ENCODE data around the gene ATP2B3. TPM values are rescaled to one million over a fixed set of nuclear protein-coding genes. Genes with fewer than 3 reads are reported as not detected.

ATP2B3 gene
- total and polyA plus RNA-seq, 2 of the 4 experiments (the other 2 are of a cell fraction) = under 0.01 to 0.03 TPM

DNA sequence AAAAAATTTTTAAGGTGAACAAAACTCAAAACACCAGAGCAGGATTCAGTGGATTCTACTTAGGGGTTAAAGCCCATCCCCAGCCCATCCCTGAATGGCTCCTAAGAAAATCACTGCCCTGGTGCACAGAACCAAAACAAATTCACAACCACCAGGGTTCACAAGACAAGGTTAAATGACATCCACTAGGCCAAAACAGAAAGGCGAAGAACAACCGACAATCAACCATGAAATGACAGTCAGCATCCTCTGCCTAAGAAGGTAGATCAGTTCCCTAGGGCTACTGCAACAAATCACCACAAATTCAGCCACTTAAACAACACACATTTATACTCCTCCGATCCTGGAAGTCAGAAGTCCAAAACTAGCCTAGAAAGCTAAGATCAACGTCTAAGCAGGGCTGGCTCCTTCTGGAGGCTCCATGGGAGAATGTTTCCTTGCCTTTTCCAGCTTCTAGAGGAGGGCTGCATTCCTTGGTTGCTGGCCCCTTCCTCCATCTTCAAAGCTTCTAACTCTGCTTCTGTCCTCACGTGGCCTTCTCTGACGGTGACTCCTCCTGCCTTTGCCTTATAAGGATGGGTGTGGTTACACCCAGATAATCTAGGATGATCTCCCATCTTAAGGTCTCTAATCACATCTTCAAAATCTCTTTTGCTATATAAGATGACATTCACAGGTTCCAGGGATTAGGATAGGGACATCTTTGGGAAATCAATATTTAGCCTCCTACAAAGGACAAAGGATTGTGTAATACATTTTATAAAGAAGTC lies 79.7 kb downstream of the ATP2B3 start:
- Histone ChIP-seq H4K20me1 (ENCODE audit: insufficient read depth, low read length) (peaks cover 20% of the 10 kb centered on the region; the same call in 1 of the 2 replicates), H2AK5ac (ENCODE audit: low read depth, low read length) (no peak overlapping the region), H4K91ac (ENCODE audit: insufficient read depth, low read depth, low read length) (no peak overlapping the region), H3K36me3 (ENCODE audit: control insufficient read depth, insufficient read depth, low read length) (peaks cover 13% of the 10 kb centered on the region), H3K23ac (ENCODE audit: low read depth, low read length) (no peak overlapping the region), H3K4me2 (ENCODE audit: low read depth, low read length) (no peak overlapping the region), H3K56ac (ENCODE audit: extremely low read depth, insufficient read depth, low read length) (no peak overlapping the region), H3K18ac (ENCODE audit: low read depth, low read length) (no peak overlapping the region), H4K8ac (ENCODE audit: low read depth in 2 of 2, low read length in 2 of 2) (no peak overlapping the region), H2BK20ac (ENCODE audit: low read depth, low read length) (no peak overlapping the region), H2BK15ac (ENCODE audit: low read depth, low read length) (no peak overlapping the region), H4K5ac (ENCODE audit: low read depth, low read length) (no peak overlapping the region), H2AFZ (replicated peaks; ENCODE audit: low read length, poor library complexity) (no peak overlapping the region), H2BK120ac (ENCODE audit: low read depth, low read length) (no peak overlapping the region), H3K4me1 (ENCODE audit: control insufficient read depth, insufficient read depth, low read length) (0 out of 2 replicates have a peak, but pooled peaks cover 3% of the 10 kb centered on the region), H3K79me1 (ENCODE audit: low read depth in 1 of 2, low read length in 2 of 2) (peaks cover 6 to 22% of the 10 kb centered on the region in 2 experiments; a peak in 3 of 4 replicates), H3K4ac (ENCODE audit: low read depth, low read length) (no peak overlapping the region), H3K27me3 (ENCODE audit: control insufficient read depth, insufficient read depth, low read length) (no peaks in the 10 kb centered on the region), H3K14ac (replicated peaks; ENCODE audit: low read depth, low read length) (no peak overlapping the region), H3K9me1 (ENCODE audit: insufficient read depth, low read length) (no peaks in the 10 kb centered on the region), H2BK5ac (ENCODE audit: low read depth, low read length, poor library complexity, severe bottlenecking) (no peak overlapping the region), H2AK9ac (replicated peaks; ENCODE audit: low read depth, low read length, poor library complexity) (no peak overlapping the region), H3K27ac (ENCODE audit: insufficient read depth, low read length) (no peak overlapping the region), H3K9ac (ENCODE audit: low read depth, low read length) (no peak overlapping the region), H3K4me3 (ENCODE audit: insufficient read depth, low read depth, low read length) (no peak overlapping the region), H3K9me3 (ENCODE audit: control insufficient read depth, insufficient read depth, low read length) (peaks cover 2% of the 10 kb centered on the region; the same call in 1 of the 2 replicates)
- no peak for ATAC-seq (ENCODE audit: low read depth)
- BruUV-seq (replicated peaks) = no TSS peak
- POLR2A ChIA-PET (ENCODE audit: unreplicated experiment) = no interaction called here
- in situ Hi-C loops (cut with MboI; ENCODE audit: low sequenced_read_pairs) = no loop called here
- 100% methylated on average over 1 of the region's 6 CpGs; no CpG with 5 or more reads in 1 of the 2 experiments for WGBS, 2 experiments (ENCODE audit: extremely low coverage in 2 of 2, insufficient read length in 1 of 2)
- dilution Hi-C loops (cut with HindIII; ENCODE audit: low sequenced_read_pairs, unreplicated experiment) = no loop called here
- DNase-seq = no peak
- CTCF ChIA-PET = no interaction called here
- intact Hi-C loops (cut with micrococcal nuclease) = no loop called here
- TF ChIP-seq CEBPB (IDR thresholded peaks at IDR 0.05; ENCODE audit: low read depth, low read length) (peak; percentile 41), POLR2A (IDR thresholded peaks at IDR 0.05; ENCODE audit: low read depth, low read length) (no peak), FOS (IDR thresholded peaks at IDR 0.05; ENCODE audit: low read depth, low read length) (no peak), RFX5 (IDR thresholded peaks at IDR 0.05; ENCODE audit: low read depth, low read length) (no peak), MAZ (IDR thresholded peaks at IDR 0.05; ENCODE audit: borderline replicate concordance, low read depth, low read length) (no peak), SMC3 (IDR thresholded peaks at IDR 0.05; ENCODE audit: low read depth, low read length) (no peak), RAD21 (IDR thresholded peaks at IDR 0.05; ENCODE audit: low read length) (no peak), RCOR1 (IDR thresholded peaks at IDR 0.05; ENCODE audit: insufficient replicate concordance, low read length) (no peak)
